Loucy (cell line): ENCODE data around the gene NCOA1.

Experiments used
- CTCF ChIP-seq: fragments of 200-600 bp; sonication (generic); conservative IDR thresholded peaks from 2 replicates; pipeline ENCODE4 v1.5.1; 2014; ENCODE audit warnings: mild to moderate bottlenecking, antibody characterized with exemption, low read length
- EZH2phosphoT487 ChIP-seq: fragments of 200-600 bp; IDR thresholded peaks from 2 replicates; pipeline ENCODE4 v1.6.1; 2018; ENCODE audit warnings: antibody characterized with exemption, mild to moderate bottlenecking, moderate library complexity, borderline replicate concordance

GRCh38 chr2:24723665-24724064 is 232.6 kb downstream of the NCOA1 start:
- no peak for TF ChIP-seq CTCF
- no peak for TF ChIP-seq EZH2phosphoT487
